A204.1 (cell line): ENCODE results near the gene FCRL5.
A peak's percentile ranks its signal among the peaks of the same experiment; 100 is the strongest.
"Not testable (repeated sequence)": the region's sequence is repeated elsewhere in the genome, so short reads cannot be mapped to it uniquely, and the experiment has no call there.

Experiments
- FAIRE-seq: peaks from 2 replicates; lab custom pipeline; 2012; peaks lifted over from hg19 to GRCh38; lab: Jason Lieb, UNC

The FCRL5 gene

GRCh38 chr1:157551694-157552693 lies at the start of gene FCRL5:
TSS of gene FCRL5 (minus strand) at chr1:157552515. CDS start at chr1:157552362, 153 bp downstream.
- no peak for FAIRE-seq

GRCh38 chr1:157600236-157600635 lies 47.9 kb upstream of the FCRL5 start:
- FAIRE-seq = no peak

DNA sequence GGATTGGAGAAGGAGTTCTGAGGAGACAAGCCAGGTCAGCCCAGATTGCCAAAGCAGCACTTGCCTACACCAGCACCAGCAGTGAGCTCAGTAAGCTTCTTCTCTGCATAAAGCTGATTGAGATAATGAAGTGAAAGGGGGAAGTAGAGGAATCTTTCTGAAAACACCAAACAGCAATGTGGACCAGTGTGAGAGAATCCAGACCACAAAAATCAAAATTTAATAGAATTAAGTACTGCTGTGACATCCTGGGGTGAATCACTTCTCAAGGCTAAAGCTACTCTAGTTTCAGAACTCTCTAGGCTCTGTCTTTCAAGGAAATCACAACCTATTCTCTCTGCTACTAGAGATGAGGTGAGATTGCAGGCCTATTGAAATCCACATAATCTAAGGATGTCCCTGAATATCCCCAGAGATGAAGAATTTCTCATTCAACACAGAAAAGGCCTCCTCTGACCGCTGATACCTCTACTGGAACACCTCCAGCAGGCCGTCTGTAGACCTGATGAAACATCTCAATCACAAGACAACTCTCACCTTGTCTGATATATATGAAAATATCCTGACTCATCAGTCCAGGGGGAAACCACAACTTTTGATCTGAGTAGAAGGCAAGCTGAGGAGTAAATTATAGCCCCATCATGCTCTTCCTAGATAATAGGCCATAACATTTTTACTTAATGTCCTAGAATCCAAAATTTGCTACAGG lies 45.8 kb upstream of the FCRL5 start, which contains the start of gene FCRL4:
FCRL4 (minus strand) TSS at position 127 of the 709 bp plus-strand sequence. CDS start 141 bp downstream, outside the sequence.
- FAIRE-seq = no peak

GRCh38 chr1:157596384-157596783 lies 44.1 kb upstream of the FCRL5 start:
- FAIRE-seq = no peak

- FAIRE-seq = no peak
These were observed 43.0 kb upstream of the FCRL5 start for GRCh38 chr1:157595356-157595755.

- no peak for FAIRE-seq
These were observed 33.7 kb upstream of the FCRL5 start for GRCh38 chr1:157585984-157586383.

DNA sequence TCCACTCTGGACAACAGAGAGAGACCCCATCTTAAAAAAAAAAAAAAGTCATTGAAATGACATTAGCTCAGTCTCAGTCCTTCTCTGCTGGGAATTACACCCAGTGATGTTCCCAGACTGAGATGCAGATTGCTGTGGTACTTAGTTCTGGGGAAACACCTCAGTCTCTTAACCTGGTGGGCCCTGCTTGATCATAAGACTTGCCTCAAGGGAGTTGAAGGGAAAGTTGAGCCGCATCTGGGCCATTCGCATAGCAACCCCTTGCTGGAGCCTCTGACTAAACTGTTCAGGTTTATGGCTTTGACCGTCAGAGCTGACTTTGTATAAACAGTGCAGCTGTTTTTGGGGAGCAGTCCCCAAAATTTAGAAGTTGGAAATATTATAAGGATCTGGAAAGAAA lies 32.2 kb upstream of the FCRL5 start:
- no peak for FAIRE-seq

DNA sequence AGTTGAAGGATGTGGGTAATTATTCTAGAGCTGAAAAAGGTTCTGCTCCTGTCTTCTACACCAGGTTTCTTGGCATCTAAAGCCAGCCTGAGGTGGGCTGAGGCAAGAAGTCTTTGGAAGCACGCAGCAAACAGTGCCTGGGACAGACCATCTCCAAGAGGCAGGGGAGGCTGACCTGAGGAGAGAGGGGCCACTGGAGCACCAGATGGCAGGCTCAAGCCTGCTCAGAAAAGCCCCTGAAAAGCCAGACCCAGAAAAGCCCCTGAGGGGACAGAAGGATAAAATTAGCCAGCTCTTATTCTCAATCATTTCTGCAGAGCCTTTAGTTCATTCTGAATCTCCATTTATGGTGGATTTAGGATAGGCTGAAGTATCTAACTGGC lies 28.5 kb upstream of the FCRL5 start:
- no peak for FAIRE-seq

- peak; percentile 65 for FAIRE-seq
These were observed 28.0 kb upstream of the FCRL5 start for GRCh38 chr1:157580179-157580827.

DNA sequence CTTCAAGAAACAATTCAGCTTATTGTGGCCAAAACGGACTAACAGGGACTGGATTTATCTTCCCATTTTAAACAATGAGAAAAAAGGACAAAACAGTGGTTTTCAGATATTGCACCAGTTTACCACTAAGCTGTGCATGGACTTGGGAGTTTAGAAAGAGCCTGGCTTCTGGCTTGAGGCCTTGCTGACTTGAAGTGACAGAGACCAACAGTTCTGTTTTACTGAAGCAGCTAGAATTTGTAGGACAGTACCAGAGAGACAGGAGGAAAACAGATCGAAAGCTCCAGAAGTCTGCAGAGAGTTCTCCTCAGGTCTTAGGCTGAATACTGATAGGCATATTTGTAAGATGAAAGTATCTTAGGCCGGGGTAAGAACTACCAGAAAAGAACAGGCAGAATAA lies 25.1 kb upstream of the FCRL5 start:
- FAIRE-seq = no peak

- FAIRE-seq = no peak
These were observed 23.4 kb upstream of the FCRL5 start for GRCh38 chr1:157575744-157576143.

GRCh38 chr1:157574836-157575235 lies 22.5 kb upstream of the FCRL5 start:
- no peak for FAIRE-seq

- FAIRE-seq = no peak
These were observed 14.4 kb upstream of the FCRL5 start for GRCh38 chr1:157566484-157567300.

GRCh38 chr1:157562515-157562914 lies 10.2 kb upstream of the FCRL5 start:
- FAIRE-seq = no peak

- FAIRE-seq = no peak
These were observed 5.8 kb upstream of the FCRL5 start for GRCh38 chr1:157558119-157558518.

- not testable (repeated sequence) for FAIRE-seq
These were observed 4.2 kb downstream of the FCRL5 start for GRCh38 chr1:157548081-157548480.

GRCh38 chr1:157542676-157543075 lies 9.6 kb downstream of the FCRL5 start:
- no peak for FAIRE-seq

DNA sequence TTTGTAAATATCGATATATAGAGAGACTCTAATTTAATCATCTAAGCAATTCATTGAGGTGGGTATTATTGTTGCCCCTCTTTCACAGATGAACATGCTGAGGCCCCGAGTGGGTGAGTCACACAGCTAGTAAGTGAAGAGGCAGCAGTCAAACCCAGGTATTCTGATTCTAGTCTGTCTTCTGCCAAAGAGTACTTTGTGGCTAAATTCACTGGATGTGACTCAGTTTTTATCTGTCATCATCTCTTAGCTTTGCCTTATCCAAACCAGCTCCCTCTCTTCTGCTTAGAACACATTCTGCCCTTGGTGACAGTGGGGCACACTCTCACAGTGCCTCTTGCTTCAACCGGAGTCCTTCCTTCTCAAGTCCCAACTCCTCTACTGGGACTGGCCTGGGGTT lies 11.5 kb downstream of the FCRL5 start:
- no peak for FAIRE-seq

DNA sequence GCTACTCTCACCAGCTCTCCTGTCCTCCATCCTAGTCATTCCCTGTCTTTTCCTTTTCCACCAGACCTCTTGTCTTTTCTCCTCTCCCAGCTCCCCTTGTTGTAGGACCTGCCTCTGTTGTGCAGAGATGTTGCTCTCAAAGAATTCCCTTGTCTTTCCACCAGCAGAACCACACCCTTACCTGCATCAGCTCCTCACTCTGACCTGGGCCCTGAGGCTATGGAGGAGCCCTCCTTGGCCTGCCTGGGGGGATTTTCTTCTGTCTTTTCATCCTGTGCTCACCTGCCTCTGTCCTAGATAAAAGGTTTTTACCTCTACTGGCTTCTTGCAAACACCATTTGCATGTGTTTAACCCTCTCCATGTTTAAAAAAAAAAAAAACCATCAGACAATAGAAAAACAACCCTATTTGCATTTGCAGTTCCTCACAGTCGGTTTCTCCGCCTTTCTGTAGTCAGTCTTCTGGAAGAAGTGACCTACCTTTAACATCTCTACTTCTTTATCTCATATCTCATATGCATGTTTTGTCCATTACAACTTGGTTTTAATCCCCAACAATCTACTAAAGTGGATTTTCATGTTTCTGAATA lies 12.1 kb downstream of the FCRL5 start:
- no peak for FAIRE-seq

DNA sequence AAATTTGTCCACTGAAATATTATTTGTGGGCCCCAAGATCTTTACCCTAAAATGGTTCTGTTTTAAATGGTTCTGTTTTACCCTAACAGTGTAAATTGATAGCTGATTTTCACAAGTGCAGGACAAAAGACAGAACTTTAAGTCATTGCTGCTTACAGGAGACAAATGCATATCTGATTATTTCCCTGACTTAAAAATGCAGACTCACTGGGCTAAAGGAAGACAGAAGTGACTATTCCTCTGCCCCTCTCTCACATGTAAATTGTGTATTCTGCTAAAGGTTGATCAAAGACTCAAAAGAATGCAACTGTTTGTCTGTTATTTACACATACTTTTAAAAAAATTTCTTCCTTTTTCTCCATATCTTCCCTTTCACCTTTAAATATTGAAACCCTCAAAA lies 12.7 kb downstream of the FCRL5 start:
- FAIRE-seq = no peak

DNA sequence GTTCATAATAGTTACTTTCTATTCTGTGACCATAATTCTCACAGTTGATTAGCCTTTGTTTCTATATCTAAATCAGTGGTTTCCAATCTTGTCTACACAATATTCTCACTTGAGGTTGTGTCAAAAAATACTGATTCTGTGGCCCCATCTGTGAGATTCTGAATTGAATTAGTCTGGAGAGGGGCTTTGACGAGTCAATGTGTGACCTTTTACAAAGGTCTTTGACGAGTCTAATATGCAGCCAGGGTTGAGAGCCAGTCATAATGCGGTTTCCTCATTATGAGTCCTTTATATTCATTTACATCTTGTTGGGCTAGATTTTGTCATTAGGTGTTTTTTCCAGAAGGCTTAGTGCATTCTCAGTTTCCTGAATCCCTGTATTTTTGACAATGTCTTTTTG lies 19.7 kb downstream of the FCRL5 start:
- no peak for FAIRE-seq
